Tibial artery (tissue), 4 donors: ENCODE results near the gene PLEKHJ1.

Experiments used
- DNase-seq, 2 donors: peaks; one replicate each; pipeline ENCODE4 v3.0.0-alpha.2; 2019
- H3K27ac ChIP-seq, 2 donors: fragments of 200-600 bp; sonication (generic) in 1 of 2; 1 replicate in 1 of 2; 2 replicates in 1 of 2; pipeline ENCODE4 v1.5.1; 2018 to 2019; ENCODE audit warnings: mild to moderate bottlenecking in 1 of 2
- H3K27me3 ChIP-seq, 2 donors: fragments of 200-600 bp; sonication (generic) in 1 of 2; one replicate each; pipeline versions ENCODE4 v1.5.1 to v1.6.0; 2016 to 2019
- H3K36me3 ChIP-seq, 3 donors: fragments of 200-600 bp; sonication (generic) in 2 of 3; one replicate each; pipeline ENCODE4 v1.5.1; 2016 to 2019; ENCODE audit warnings: mild to moderate bottlenecking in 2 of 3
- H3K4me1 ChIP-seq, 4 donors: fragments of 200-600 bp; sonication (generic) in 2 of 4; 1 replicate in 3 of 4; 2 replicates in 1 of 4; pipeline ENCODE4 v1.5.1; 2016 to 2019
- H3K4me3 ChIP-seq, 2 donors: fragments of 200-600 bp; sonication (generic) in 1 of 2; 1 replicate in 1 of 2; 2 replicates in 1 of 2; pipeline ENCODE4 v1.5.1; 2018 to 2019; ENCODE audit warnings: mild to moderate bottlenecking in 2 of 2
- H3K9me3 ChIP-seq, 3 donors: fragments of 200-600 bp; sonication (generic) in 1 of 3; one replicate each; pipeline ENCODE4 v1.5.1; 2016 to 2019
- intact Hi-C: fragments of 100-400 bp; cut with DNase I; formaldehyde crosslinking; loops from one replicate; pipeline ENCODE4 v1.15.0; 2023; ENCODE audit warnings: low total_unique reads
- TF ChIP-seq, protein P1 (sequence below), 2 experiments: fragments of 200-600 bp in 1 of 2; fragments of 450-650 bp in 1 of 2; IDR thresholded peaks; one replicate each; pipeline ENCODE4 v1.5.1; 2017 to 2019; ENCODE audit warnings: antibody characterized with exemption in 2 of 2, mild to moderate bottlenecking in 1 of 2, moderate library complexity in 1 of 2

PLEKHJ1 gene

GRCh38 chr19:2274931-2275535, 38.9 kb upstream of the PLEKHJ1 start:
- peak in 1 of 2 donors; percentile 59 for DNase-seq
- Histone ChIP-seq H3K4me1 (peaks cover 0 to 51% (median 43%) of the 10 kb centered on the region in 4 donors), H3K27ac (peak overlapping the region in 1 of 2 donors; percentile 24), H3K4me3 (no peak overlapping the region), H3K36me3 (peaks cover 13 to 51% (median 48%) of the 10 kb centered on the region in 3 donors), H3K27me3 (no peaks in the 10 kb centered on the region), H3K9me3 (no peaks in the 10 kb centered on the region)
- TF ChIP-seq, protein P1, sequence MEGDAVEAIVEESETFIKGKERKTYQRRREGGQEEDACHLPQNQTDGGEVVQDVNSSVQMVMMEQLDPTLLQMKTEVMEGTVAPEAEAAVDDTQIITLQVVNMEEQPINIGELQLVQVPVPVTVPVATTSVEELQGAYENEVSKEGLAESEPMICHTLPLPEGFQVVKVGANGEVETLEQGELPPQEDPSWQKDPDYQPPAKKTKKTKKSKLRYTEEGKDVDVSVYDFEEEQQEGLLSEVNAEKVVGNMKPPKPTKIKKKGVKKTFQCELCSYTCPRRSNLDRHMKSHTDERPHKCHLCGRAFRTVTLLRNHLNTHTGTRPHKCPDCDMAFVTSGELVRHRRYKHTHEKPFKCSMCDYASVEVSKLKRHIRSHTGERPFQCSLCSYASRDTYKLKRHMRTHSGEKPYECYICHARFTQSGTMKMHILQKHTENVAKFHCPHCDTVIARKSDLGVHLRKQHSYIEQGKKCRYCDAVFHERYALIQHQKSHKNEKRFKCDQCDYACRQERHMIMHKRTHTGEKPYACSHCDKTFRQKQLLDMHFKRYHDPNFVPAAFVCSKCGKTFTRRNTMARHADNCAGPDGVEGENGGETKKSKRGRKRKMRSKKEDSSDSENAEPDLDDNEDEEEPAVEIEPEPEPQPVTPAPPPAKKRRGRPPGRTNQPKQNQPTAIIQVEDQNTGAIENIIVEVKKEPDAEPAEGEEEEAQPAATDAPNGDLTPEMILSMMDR (IDR thresholded peaks at IDR 0.05), result peak; percentile 21 to 43
- intact Hi-C loops, result loop anchor here (5.0 kb wide), 2 partner anchors 38 to 123 kb away; partner anchors contain the start of genes AP3D1, PLEKHJ1 and SF3A2

GRCh38 chr19:2274185-2274711, 38.1 kb upstream of the PLEKHJ1 start:
- H3K27ac ChIP-seq, result peak overlapping the region; percentile 25 to 64
- TF ChIP-seq, protein P1 (IDR thresholded peaks at IDR 0.05), result no peak
- H3K27me3 ChIP-seq, result no peaks in the 10 kb centered on the region
- DNase-seq, result no peak
- peaks cover 13 to 51% (median 48%) of the 10 kb centered on the region in 3 donors for H3K36me3 ChIP-seq
- H3K9me3 ChIP-seq, result no peaks in the 10 kb centered on the region
- intact Hi-C loops, result loop anchor here (5.0 kb wide), 2 partner anchors 37 to 122 kb away; partner anchors contain the start of genes AP3D1, PLEKHJ1 and SF3A2
- peaks cover 0 to 51% (median 43%) of the 10 kb centered on the region in 4 donors for H3K4me1 ChIP-seq
- H3K4me3 ChIP-seq, result peak overlapping the region in 1 of 2 donors; percentile 10

DNA sequence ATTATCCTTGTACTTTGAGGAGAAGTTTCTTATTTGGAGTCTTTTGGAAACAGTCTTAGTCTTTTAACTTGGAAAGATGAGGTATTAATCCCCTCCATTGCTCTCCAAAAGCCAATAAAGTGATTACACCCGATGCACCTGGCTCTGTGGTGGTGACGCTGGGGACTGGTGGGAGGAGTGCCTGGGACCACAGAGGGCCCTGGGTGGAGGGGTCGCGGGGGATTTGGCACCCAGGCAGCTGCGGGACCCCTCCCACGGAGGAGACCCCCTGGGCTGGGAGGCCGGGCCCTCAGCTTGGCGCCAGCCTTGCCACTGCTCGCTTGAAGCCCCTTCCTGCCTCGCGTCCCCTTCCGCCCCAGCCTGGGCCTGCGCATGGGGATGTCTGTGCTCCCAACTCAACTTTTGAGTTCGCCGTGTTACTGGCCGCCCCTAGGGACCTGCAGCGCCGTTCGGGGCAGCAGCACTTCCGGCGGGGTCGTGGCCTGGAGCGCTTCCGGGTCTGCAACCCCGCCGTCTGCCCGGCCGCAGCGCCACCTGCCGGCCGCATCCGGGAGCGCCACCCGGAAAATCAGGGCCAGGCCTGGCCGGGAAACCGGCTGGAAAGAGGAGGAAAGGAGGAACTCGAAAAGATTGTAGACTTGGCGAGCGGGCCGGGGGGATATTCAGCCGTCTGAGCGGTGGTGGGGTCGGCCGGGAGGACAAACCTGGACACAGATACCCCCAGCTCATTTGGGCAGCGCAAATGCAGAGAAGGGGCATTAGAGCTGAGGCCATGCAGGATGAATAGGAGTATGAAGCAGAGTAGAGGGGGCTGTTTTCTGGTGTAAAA, 37.4 kb upstream of the PLEKHJ1 start:
- intact Hi-C loops, result loop anchor here (5.0 kb wide), 2 partner anchors 36 to 121 kb away; partner anchors contain the start of genes AP3D1, PLEKHJ1 and SF3A2
- Histone ChIP-seq H3K27ac (peak overlapping the region; percentile 25 to 64), H3K36me3 (peaks cover 13 to 51% (median 47%) of the 10 kb centered on the region in 3 donors), H3K27me3 (no peaks in the 10 kb centered on the region), H3K9me3 (no peaks in the 10 kb centered on the region), H3K4me3 (peak overlapping the region; percentile 2 to 10), H3K4me1 (peaks cover 0 to 56% (median 43%) of the 10 kb centered on the region in 4 donors)
- TF ChIP-seq, protein P1 (IDR thresholded peaks at IDR 0.05), result peak; percentile 95
- peak; percentile 54 to 81 for DNase-seq

DNA sequence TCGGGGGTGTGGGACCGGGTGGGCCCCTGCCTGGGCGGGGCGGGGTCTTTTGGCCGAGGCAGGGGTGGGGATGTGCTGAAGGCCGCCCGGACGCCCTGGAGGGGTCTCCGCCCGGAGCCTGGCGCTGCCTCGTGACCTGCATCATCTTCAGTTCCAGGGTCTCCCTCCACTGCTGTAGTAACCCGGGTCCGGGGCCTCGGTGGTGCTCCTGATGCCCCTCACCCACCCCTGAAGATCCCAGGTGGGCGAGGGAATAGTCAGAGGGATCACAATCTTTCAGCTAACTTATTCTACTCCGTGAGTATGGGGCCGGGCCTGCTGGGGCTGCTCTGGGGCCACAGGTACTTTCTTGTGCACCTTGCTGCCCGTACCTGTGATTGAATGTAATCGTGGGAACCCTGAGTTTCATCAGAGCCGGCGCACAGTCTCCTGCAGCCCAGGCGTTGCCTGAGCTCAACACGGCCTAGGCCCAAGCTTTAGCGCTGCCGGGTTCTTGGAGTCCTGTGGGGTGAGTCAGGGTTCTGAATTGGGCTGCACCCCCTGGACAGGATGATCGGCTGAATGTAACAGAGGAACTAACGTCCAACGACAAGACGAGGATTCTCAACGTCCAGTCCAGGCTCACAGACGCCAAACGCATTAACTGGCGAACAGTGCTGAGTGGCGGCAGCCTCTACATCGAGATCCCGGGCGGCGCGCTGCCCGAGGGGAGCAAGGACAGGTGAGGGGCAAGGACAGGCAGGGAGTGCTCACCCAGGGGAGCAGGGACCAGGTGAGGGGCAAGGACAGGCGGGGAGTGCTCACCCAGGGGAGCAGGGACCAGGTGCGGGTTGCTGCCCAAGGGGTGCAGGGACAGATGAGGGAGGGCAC, 35.3 kb upstream of the PLEKHJ1 start:
- Histone ChIP-seq H3K4me1 (peaks cover 0 to 73% (median 52%) of the 10 kb centered on the region in 4 donors), H3K36me3 (peaks cover 13 to 41% (median 37%) of the 10 kb centered on the region in 3 donors), H3K4me3 (peak overlapping the region; percentile 91 to 93), H3K9me3 (no peaks in the 10 kb centered on the region), H3K27me3 (no peaks in the 10 kb centered on the region), H3K27ac (peak overlapping the region; percentile 97 to 100)
- no peak for DNase-seq
- intact Hi-C loops, result loop anchor here (5.0 kb wide), 2 partner anchors 34 to 119 kb away; partner anchors contain the start of genes AP3D1, PLEKHJ1 and SF3A2
- TF ChIP-seq, protein P1 (IDR thresholded peaks at IDR 0.05), result no peak
